H1 (cell line): ENCODE measurements around the gene ROS1. TPM values are rescaled to one million over a fixed set of nuclear protein-coding genes. Genes with fewer than 3 reads are reported as not detected.

Experiments
- CTCF ChIA-PET: fragments of 300-600 bp; sonication (Branson Sonifier 250); formaldehyde crosslinking; loops from one replicate; lab custom pipeline; 2021; ENCODE audit not compliant: partially characterized antibody; lab: Charles Lee
- POLR2A ChIA-PET: fragments of 300-600 bp; sonication (Branson Sonifier 250); formaldehyde crosslinking; loops from one replicate; lab custom pipeline; 2021; ENCODE audit warnings: inconsistent platforms; ENCODE audit not compliant: partially characterized antibody; lab: Charles Lee
- DNase-seq, 2 experiments: peaks; one replicate each; pipeline versions ENCODE4 v3.0.0 to v3.0.0-alpha.2; 2010 to 2022; ENCODE audit warnings: low spot score in 2 of 2, low read depth in 1 of 2, mixed read lengths in 1 of 2
- FAIRE-seq: peaks from 2 replicates; lab custom pipeline; 2011; peaks lifted over from hg19 to GRCh38; lab: Jason Lieb, UNC
- H2AFZ ChIP-seq: 2 replicates; pipeline ENCODE4 v1.8.1; 2012; ENCODE audit warnings: low read length, inconsistent platforms
- H2AK5ac ChIP-seq: 2 replicates; pipeline ENCODE4 v1.6.1; 2013; ENCODE audit warnings: low read depth, low read length
- H2BK120ac ChIP-seq: replicated peaks from 2 replicates; pipeline ENCODE3; 2013; ENCODE audit warnings: low read depth, low read length, inconsistent platforms
- H2BK12ac ChIP-seq: 2 replicates; pipeline ENCODE4 v1.6.1; 2013; ENCODE audit warnings: low read depth, low read length
- H2BK15ac ChIP-seq: 2 replicates; pipeline ENCODE4 v1.6.1; 2013; ENCODE audit warnings: low read length
- H2BK20ac ChIP-seq: 2 replicates; pipeline ENCODE4 v1.6.1; 2013; ENCODE audit warnings: low read length
- H2BK5ac ChIP-seq: 2 replicates; pipeline ENCODE4 v1.6.1; 2013; ENCODE audit warnings: low read depth, low read length
- H3K14ac ChIP-seq: 2 replicates; pipeline ENCODE4 v1.6.1; 2013; ENCODE audit warnings: inconsistent platforms; ENCODE audit not compliant: insufficient read length
- H3K18ac ChIP-seq: 2 replicates; pipeline ENCODE4 v1.6.1; 2013; ENCODE audit warnings: low read length; ENCODE audit errors: extremely low read depth
- H3K23ac ChIP-seq: 2 replicates; pipeline ENCODE4 v1.6.1; 2013; ENCODE audit warnings: inconsistent platforms; ENCODE audit not compliant: insufficient read length
- H3K23me2 ChIP-seq: 2 replicates; pipeline ENCODE4 v1.6.1; 2013; ENCODE audit warnings: low read depth, low read length
- H3K27ac ChIP-seq: 2 replicates; pipeline ENCODE4 v1.6.1; 2011; ENCODE audit warnings: low read depth, low read length, inconsistent platforms
- H3K27me3 ChIP-seq, 4 experiments: replicated peaks in 1 of 4; 1 replicate in 1 of 4; 2 replicates in 3 of 4; pipeline versions ENCODE4 v1.6.1 to v1.8.1; 2011 to 2013; ENCODE audit warnings: low read length in 3 of 4, mild to moderate bottlenecking in 3 of 4, inconsistent platforms in 2 of 4, mixed read lengths in 2 of 4, moderate library complexity in 1 of 4; ENCODE audit not compliant: control insufficient read depth in 3 of 4, insufficient read depth in 3 of 4; ENCODE audit errors: extremely low read depth in 1 of 4
- H3K36me3 ChIP-seq, 4 experiments: 2 replicates each; pipeline versions ENCODE4 v1.6.1 to v1.8.1; 2011 to 2013; ENCODE audit warnings: mild to moderate bottlenecking in 4 of 4, low read length in 3 of 4, moderate library complexity in 2 of 4, control low read depth in 1 of 4, inconsistent platforms in 1 of 4; ENCODE audit not compliant: insufficient read depth in 4 of 4, control insufficient read depth in 2 of 4
- H3K4ac ChIP-seq: replicated peaks from 2 replicates; pipeline ENCODE3; 2013; ENCODE audit warnings: low read length, low read depth, mixed read lengths, inconsistent platforms; ENCODE audit not compliant: insufficient read length
- H3K4me1 ChIP-seq, 4 experiments: replicated peaks in 1 of 4; 1 replicate in 1 of 4; 2 replicates in 3 of 4; pipeline versions ENCODE4 v1.6.1 to v1.8.1; 2011 to 2013; ENCODE audit warnings: low read length in 3 of 4, inconsistent platforms in 2 of 4, mixed read lengths in 1 of 4; ENCODE audit not compliant: insufficient read depth in 4 of 4, control insufficient read depth in 3 of 4
- H3K4me2 ChIP-seq, 2 experiments: 2 replicates each; pipeline versions ENCODE4 v1.6.1 to v1.8.1; 2011 to 2013; ENCODE audit warnings: low read depth in 2 of 2, low read length in 2 of 2, control low read depth in 1 of 2, inconsistent platforms in 1 of 2, mild to moderate bottlenecking in 1 of 2; ENCODE audit not compliant: insufficient read depth in 1 of 2
- H3K4me3 ChIP-seq, 4 experiments: fragments of 200-600, 300-600 bp in 1 of 4; sonication (generic), shearing (Covaris generic), sonication (Bioruptor Twin) in 1 of 4; 2 replicates each; pipeline versions ENCODE4 v1.5.1 to v1.8.1; 2011 to 2016; ENCODE audit warnings: low read length in 4 of 4, low read depth in 3 of 4, control low read depth in 2 of 4, inconsistent platforms in 2 of 4, mild to moderate bottlenecking in 2 of 4, mixed read lengths in 1 of 4, moderate library complexity in 1 of 4; ENCODE audit not compliant: insufficient read depth in 2 of 4; ENCODE audit errors: extremely low read depth in 1 of 4
- H3K56ac ChIP-seq: replicated peaks from 2 replicates; pipeline ENCODE3; 2013; ENCODE audit warnings: low read depth, mild to moderate bottlenecking, mixed read lengths, low read length, inconsistent platforms; ENCODE audit not compliant: insufficient read length
- H3K79me1 ChIP-seq: 2 replicates; pipeline ENCODE4 v1.6.1; 2013; ENCODE audit warnings: low read depth, low read length, control low read depth
- H3K79me2 ChIP-seq, 2 experiments: 2 replicates each; pipeline versions ENCODE4 v1.6.1 to v1.8.1; 2012 to 2013; ENCODE audit warnings: low read length in 2 of 2, mild to moderate bottlenecking in 2 of 2, inconsistent platforms in 1 of 2; ENCODE audit not compliant: insufficient read depth in 2 of 2, control insufficient read depth in 1 of 2
- H3K9ac ChIP-seq, 4 experiments: replicated peaks in 1 of 4; 1 replicate in 1 of 4; 2 replicates in 3 of 4; pipeline versions ENCODE4 v1.6.1 to v1.8.1; 2011 to 2013; ENCODE audit warnings: low read depth in 3 of 4, low read length in 3 of 4, control low read depth in 2 of 4, mild to moderate bottlenecking in 2 of 4, moderate library complexity in 2 of 4, inconsistent platforms in 1 of 4; ENCODE audit errors: extremely low read depth in 1 of 4
- H3K9me3 ChIP-seq, 2 experiments: 2 replicates each; pipeline versions ENCODE4 v1.6.1 to v1.8.1; 2012 to 2013; ENCODE audit warnings: mild to moderate bottlenecking in 2 of 2, moderate library complexity in 2 of 2, control low read depth in 1 of 2, inconsistent platforms in 1 of 2, low read depth in 1 of 2, low read length in 1 of 2, mixed read lengths in 1 of 2; ENCODE audit not compliant: insufficient read depth in 2 of 2
- H4K20me1 ChIP-seq, 2 experiments: replicated peaks in 1 of 2; 2 replicates each; pipeline versions ENCODE3 to v1.8.1; 2011 to 2013; ENCODE audit warnings: inconsistent platforms in 2 of 2, low read length in 2 of 2, mild to moderate bottlenecking in 1 of 2; ENCODE audit not compliant: insufficient read depth in 2 of 2, control insufficient read depth in 1 of 2
- H4K5ac ChIP-seq: 2 replicates; pipeline ENCODE4 v1.6.1; 2013; ENCODE audit warnings: low read length, low read depth, mixed read lengths, inconsistent platforms; ENCODE audit not compliant: insufficient read length
- H4K8ac ChIP-seq: 2 replicates; pipeline ENCODE4 v1.8.0; 2013; ENCODE audit warnings: mild to moderate bottlenecking, moderate library complexity, low read length, inconsistent platforms; ENCODE audit not compliant: insufficient read depth; ENCODE audit errors: extremely low read depth
- H4K91ac ChIP-seq: replicated peaks from 2 replicates; pipeline ENCODE3; 2013; ENCODE audit warnings: low read length, mixed read lengths, inconsistent platforms; ENCODE audit not compliant: insufficient read length
- ASH2L ChIP-seq: fragments of 200-600, 300-600 bp; sonication (generic); IDR thresholded peaks from one replicate; pipeline ENCODE4 v1.7.1; 2017; ENCODE audit warnings: low read length
- CHD1 ChIP-seq: IDR thresholded peaks from 2 replicates; pipeline ENCODE4 v1.6.1; 2012; ENCODE audit warnings: low read depth, low read length, improper control_type of control experiment
- HDAC2 ChIP-seq, 2 experiments: fragments of 300-600 bp in 1 of 2; sonication (generic) in 1 of 2; IDR thresholded peaks; 2 replicates each; pipeline ENCODE4 v1.6.1; 2011 to 2012; ENCODE audit warnings: low read depth in 2 of 2, low read length in 2 of 2, mild to moderate bottlenecking in 2 of 2, moderate library complexity in 2 of 2, borderline replicate concordance in 1 of 2, inconsistent platforms in 1 of 2
- PHF8 ChIP-seq: fragments of 200-600 bp; sonication (generic); conservative IDR thresholded peaks from 2 replicates; pipeline ENCODE4 v1.7.1; 2012; ENCODE audit warnings: low read depth, mild to moderate bottlenecking, inconsistent platforms, low read length, moderate library complexity
- RBBP5 ChIP-seq: IDR thresholded peaks from 2 replicates; pipeline ENCODE4 v1.7.1; 2012; ENCODE audit warnings: low read depth, mild to moderate bottlenecking, inconsistent platforms, low read length, moderate library complexity, borderline replicate concordance
- RNF2 ChIP-seq: fragments of 200-900, 300-1000 bp; sonication (generic); IDR thresholded peaks from 2 replicates; pipeline ENCODE4 v1.7.1; 2016; ENCODE audit warnings: borderline replicate concordance, low read depth, mild to moderate bottlenecking, antibody characterized with exemption, low read length; ENCODE audit not compliant: poor library complexity, severe bottlenecking; ENCODE audit errors: missing control alignments
- SAP30 ChIP-seq: fragments of 300-600 bp; sonication (generic); IDR thresholded peaks from 2 replicates; pipeline ENCODE4 v1.7.1; 2012; ENCODE audit warnings: low read length, moderate library complexity, mild to moderate bottlenecking, inconsistent platforms; ENCODE audit not compliant: insufficient read depth, insufficient replicate concordance
- SIRT6 ChIP-seq: IDR thresholded peaks from one replicate; pipeline ENCODE4 v1.7.1; 2012; ENCODE audit warnings: low read length, inconsistent platforms
- SP4 ChIP-seq: IDR thresholded peaks from 2 replicates; pipeline ENCODE4 v1.6.1; 2012; ENCODE audit warnings: low read length, inconsistent platforms
- TAF1 ChIP-seq: IDR thresholded peaks from 2 replicates; pipeline ENCODE4 v1.6.1; 2011; ENCODE audit warnings: mild to moderate bottlenecking, low read depth, low read length
- WGBS, 2 experiments: shearing (Covaris generic) in 1 of 2; methylation state at CpG; one replicate each; pipeline versions ENCODE4 v1.1.6 to v1.1.7; 2013 to 2015; ENCODE audit warnings: low lambda C conversion rate in 2 of 2, mixed read lengths in 2 of 2, inconsistent platforms in 1 of 2, low coverage in 1 of 2, missing lambda C conversion rate in 1 of 2; ENCODE audit not compliant: insufficient replicate concordance in 2 of 2, insufficient coverage in 1 of 2, insufficient read length in 1 of 2; ENCODE audit errors: extremely low coverage in 1 of 2, missing lambda C conversion rate in 1 of 2; 5-methylcytosine and 5-hydroxymethylcytosine counted together
- polyA plus RNA-seq, 7 experiments: library from polyadenylated mRNA; depleted of rRNA in 3 of 7; stranded (reverse) in 5 of 7; unstranded in 2 of 7; fragments of >200 nt in 5 of 7; fragments of 200-250 nt in 2 of 7; gene quantifications; 1 replicate in 5 of 7; 2 replicates in 1 of 7; 4 replicates in 1 of 7; pipeline versions ENCODE4 v1.2.1 to v1.2.3, GENCODE V29; 2011 to 2013; ENCODE audit warnings: missing spikeins in 2 of 7, mixed read lengths in 2 of 7
- total RNA-seq: library from RNA; stranded (reverse); fragmentation: NEBNext Ultra II Directional; extraction: Animal tissue kit (Norgen Biotek cat#: 25700); gene quantifications from 2 replicates; pipeline ENCODE4 v1.2.1, GENCODE V29; 2021

ROS1 gene
- total and polyA plus RNA-seq, 2 of the 8 experiments (the other 6 are each of a cell fraction or from before 2014, with no cell fraction given) = not detected

DNA sequence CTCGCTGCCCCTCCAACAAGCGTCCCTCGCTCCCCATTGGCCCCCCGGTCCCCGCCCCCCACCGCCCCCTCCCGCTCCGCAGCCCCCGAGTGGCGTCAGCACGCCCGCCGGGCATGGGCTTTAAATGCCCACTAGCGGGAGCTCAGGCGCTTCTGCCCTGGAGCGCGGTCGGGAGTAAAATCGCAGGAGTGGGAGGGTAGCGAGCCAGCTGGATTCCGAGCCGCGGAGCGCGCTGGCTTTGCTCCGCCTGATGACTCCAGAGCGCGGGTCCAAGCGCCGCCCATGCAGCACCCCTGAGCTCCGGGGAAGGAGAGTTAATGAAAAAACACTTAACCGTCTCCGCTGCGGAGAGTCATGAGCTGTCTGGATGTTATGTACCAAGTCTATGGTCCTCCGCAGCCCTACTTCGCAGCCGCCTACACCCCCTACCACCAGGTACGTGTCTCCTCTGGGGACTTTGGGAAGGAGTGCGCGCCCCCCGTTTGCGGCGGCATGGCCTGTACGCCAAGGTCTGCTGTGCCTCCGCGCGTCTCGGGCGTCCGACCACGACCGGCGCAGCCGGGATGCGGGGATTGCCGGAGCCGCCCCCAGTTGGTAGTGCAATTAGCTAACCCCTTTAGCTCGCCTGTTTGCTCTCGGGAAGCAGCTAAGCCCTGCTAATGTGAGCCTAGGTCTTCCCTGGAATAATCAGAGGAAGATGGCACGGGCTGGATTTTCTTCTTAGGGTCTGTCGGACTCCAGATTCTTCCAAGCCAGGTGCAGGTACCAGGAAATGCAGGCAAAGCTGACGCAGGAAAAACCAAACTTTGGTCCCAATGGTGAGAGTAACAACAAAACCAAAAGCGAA lies 160.1 kb downstream of the ROS1 start, which contains the start of gene VGLL2:
TSS of gene VGLL2 (plus strand) at position 149 of the 847 bp plus-strand sequence. CDS start at position 355, 206 bp downstream.
- H3K4me2 ChIP-seq = peak within 1 kb of the TSS; percentile 89 to 90
- peak within 1 kb of the TSS; percentile 54 to 64 (median 62) for H3K4me3 ChIP-seq
- H4K8ac ChIP-seq = peak within 1 kb of the TSS; percentile 76
- POLR2A ChIA-PET = interaction anchor here (1.2 to 1.7 kb wide), 2 partner anchors 8 to 12 kb away, joined by 3 read pairs; no protein-coding TSS in a partner anchor
- peaks cover 20% of the 10 kb centered on the region; the same call in 1 of the 2 replicates for H3K23me2 ChIP-seq
- H2AK5ac ChIP-seq = no peak within 1 kb of the TSS
- H3K56ac ChIP-seq = no peak within 1 kb of the TSS
- H3K23ac ChIP-seq = no peak within 1 kb of the TSS
- peaks cover 2 to 11% of the 10 kb centered on the region in 2 experiments for H4K20me1 ChIP-seq
- H4K91ac ChIP-seq = no peak within 1 kb of the TSS
- H2AFZ ChIP-seq = peak within 1 kb of the TSS; percentile 37
- WGBS, 2 experiments = 3% methylated on average over 48 of the region's 63 CpGs; no CpG with 5 or more reads in 1 of the 2 experiments
- no peak within 1 kb of the TSS for H2BK12ac ChIP-seq
- no peak within 1 kb of the TSS for H3K27ac ChIP-seq
- H3K9ac ChIP-seq = peak within 1 kb of the TSS in 1 of 4 experiments; percentile 24; a peak in 1 of 7 replicates
- no peak for FAIRE-seq
- H4K5ac ChIP-seq = no peak within 1 kb of the TSS
- no peaks in the 10 kb centered on the region for H3K79me2 ChIP-seq
- CTCF ChIA-PET = interaction anchor here (0.7 to 1.4 kb wide), 9 partner anchors 9 to 418 kb away, joined by 3 to 4 read pairs (median 3); no protein-coding TSS in a partner anchor
- no peak within 1 kb of the TSS for H2BK15ac ChIP-seq
- H3K4me1 ChIP-seq = peaks cover 3 to 19% (median 7%) of the 10 kb centered on the region in 4 experiments; a peak in 6 of 7 replicates
- H2BK5ac ChIP-seq = no peak within 1 kb of the TSS
- H3K14ac ChIP-seq = no peak within 1 kb of the TSS
- H3K27me3 ChIP-seq = peaks cover 76 to 91% (median 85%) of the 10 kb centered on the region in 4 experiments
- H2BK20ac ChIP-seq = no peak within 1 kb of the TSS
- no peaks in the 10 kb centered on the region; a peak in 1 of 4 replicates for H3K9me3 ChIP-seq
- no peak within 1 kb of the TSS for H3K4ac ChIP-seq
- no peak within 1 kb of the TSS for H3K18ac ChIP-seq
- no peak within 1 kb of the TSS for H2BK120ac ChIP-seq
- H3K36me3 ChIP-seq = no peaks in the 10 kb centered on the region
- DNase-seq = peak in 1 of 2 experiments; percentile 79
- no peaks in the 10 kb centered on the region for H3K79me1 ChIP-seq
- no peak for TF ChIP-seq SP4
- peak; percentile 87 for TF ChIP-seq ASH2L
- TF ChIP-seq TAF1 = no peak
- no peak for TF ChIP-seq RNF2
- no peak for TF ChIP-seq SAP30
- no peak for TF ChIP-seq CHD1
- no peak for TF ChIP-seq HDAC2 (IDR thresholded peaks at IDR 0.05; ENCODE audit: borderline replicate concordance in 1 of 2, low read depth in 2 of 2, low read length in 2 of 2)
- no peak for TF ChIP-seq SIRT6
- 0 out of 2 replicates have a peak, but pooled peaks have one; percentile 31 for TF ChIP-seq RBBP5
- TF ChIP-seq PHF8 = no peak
